ENCODE data around the gene OPRM1. TPM values are rescaled to one million over a fixed set of nuclear protein-coding genes. Genes with fewer than 3 reads are reported as not detected.

Gene OPRM1
- total and polyA plus RNA-seq, 4 experiments from 2014 or later, result not detected

DNA sequence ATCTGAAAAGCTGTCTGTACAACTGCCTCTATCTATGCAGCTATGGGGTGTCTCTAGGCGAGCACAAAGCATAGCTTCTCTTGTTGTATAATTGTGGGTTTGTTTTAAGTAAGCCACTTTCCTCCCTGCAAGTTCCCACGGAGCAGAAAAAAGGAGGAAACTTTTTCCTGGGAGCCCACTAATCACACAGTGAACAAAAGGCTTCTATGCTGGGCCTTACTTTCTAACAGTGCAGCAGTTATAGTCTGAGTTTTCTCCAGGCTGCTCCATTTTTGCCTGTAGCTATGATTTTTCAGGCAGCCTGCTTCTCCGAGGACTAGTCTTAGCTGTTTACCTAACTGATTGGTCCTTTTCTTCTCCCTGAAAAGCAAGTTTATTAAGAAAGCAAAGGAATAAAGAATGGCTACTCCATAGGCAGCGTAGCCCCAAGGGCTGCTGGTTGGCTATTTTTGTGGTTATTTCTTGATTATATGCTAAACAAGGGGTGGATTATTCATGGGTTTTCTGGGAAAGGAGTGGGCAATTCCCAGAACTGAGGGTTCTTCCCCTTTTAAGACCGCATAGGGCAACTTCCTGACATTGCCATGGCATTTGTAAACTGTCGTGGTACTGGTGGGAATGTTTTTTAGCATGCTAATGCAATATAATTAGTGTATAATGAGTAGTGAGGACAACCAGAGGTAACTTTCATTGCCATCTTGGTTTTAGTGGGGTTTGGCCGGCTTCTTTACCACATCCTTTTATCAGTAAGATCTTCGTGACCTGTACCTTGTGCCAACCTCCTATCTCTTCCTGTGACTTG, 84.3 kb downstream of the OPRM1 start:
- peaks cover 0 to 4% (median 0%) of the 10 kb centered on the region in 8 donors for H3K9me3 Mint-ChIP-seq
- no peaks in the 10 kb centered on the region for H3K4me1 Mint-ChIP-seq
- peaks cover 5 to 6% of the 10 kb centered on the region in 2 donors for H3K27me3 Mint-ChIP-seq
- no peaks in the 10 kb centered on the region for H3K4me1 ChIP-seq (ENCODE audit: insufficient read depth, low read length)
- no peaks in the 10 kb centered on the region for H3K36me3 ChIP-seq (ENCODE audit: insufficient read depth, low read length)
- intact Hi-C loops (cut with micrococcal nuclease), result no loop called here
- H3K27ac Mint-ChIP-seq, result no peak overlapping the region
- H3K4me3 Mint-ChIP-seq, result no peak overlapping the region
- POLR2A ChIA-PET (ENCODE audit: partially characterized antibody), result no interaction called here
- H3K36me3 Mint-ChIP-seq, result no peaks in the 10 kb centered on the region
- no peak for DNase-seq
- no peaks in the 10 kb centered on the region for H3K27me3 ChIP-seq (ENCODE audit: insufficient read depth, low read length)
- H3K9me3 ChIP-seq (ENCODE audit: control insufficient read depth in 1 of 2, low read length in 2 of 2), result no peaks in the 10 kb centered on the region
- no peak overlapping the region for H3K27ac ChIP-seq (ENCODE audit: low read depth, low read length)
- CTCF ChIA-PET (ENCODE audit: partially characterized antibody), result no interaction called here
- H3K4me3 ChIP-seq (ENCODE audit: low read length in 2 of 2), result no peak overlapping the region

DNA sequence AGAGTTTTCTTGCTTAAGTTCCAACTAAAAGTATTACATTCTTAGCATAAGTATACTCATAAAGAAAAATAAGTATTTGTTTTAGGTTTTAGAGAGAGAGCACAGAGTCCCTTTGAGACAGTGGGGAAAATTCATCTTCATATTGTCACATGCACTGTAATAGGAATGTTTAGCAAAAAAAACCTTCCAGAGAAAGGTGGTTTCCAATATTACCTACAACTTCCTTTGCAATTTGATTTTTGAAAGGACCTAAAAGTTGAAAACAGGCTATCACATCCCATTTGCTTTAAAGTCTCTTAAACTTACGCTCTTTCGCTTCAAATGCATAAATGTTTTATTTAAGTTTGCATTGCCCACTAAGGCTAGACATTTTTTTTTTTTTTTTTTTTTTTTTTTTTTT, 86.4 kb downstream of the OPRM1 start:
- no peaks in the 10 kb centered on the region for H3K36me3 Mint-ChIP-seq
- H3K4me3 Mint-ChIP-seq, result no peak overlapping the region
- H3K4me3 ChIP-seq (ENCODE audit: low read length in 2 of 2), result no peak overlapping the region
- intact Hi-C loops (cut with micrococcal nuclease), result no loop called here
- DNase-seq, result no peak
- ChIA-PET CTCF (ENCODE audit: partially characterized antibody) (no interaction called here), POLR2A (ENCODE audit: partially characterized antibody) (no interaction called here)
- H3K27ac Mint-ChIP-seq, result no peak overlapping the region
- H3K9me3 Mint-ChIP-seq, result peaks cover 0 to 4% (median 0%) of the 10 kb centered on the region in 8 donors
- no peaks in the 10 kb centered on the region for H3K9me3 ChIP-seq (ENCODE audit: control insufficient read depth in 1 of 2, low read length in 2 of 2)
- H3K4me1 Mint-ChIP-seq, result no peaks in the 10 kb centered on the region
- H3K27me3 Mint-ChIP-seq, result peaks cover 5 to 6% of the 10 kb centered on the region in 2 donors
- no peaks in the 10 kb centered on the region for H3K4me1 ChIP-seq (ENCODE audit: insufficient read depth, low read length)
- H3K27me3 ChIP-seq (ENCODE audit: insufficient read depth, low read length), result no peaks in the 10 kb centered on the region
- no peak overlapping the region for H3K27ac ChIP-seq (ENCODE audit: low read depth, low read length)
- no peaks in the 10 kb centered on the region for H3K36me3 ChIP-seq (ENCODE audit: insufficient read depth, low read length)

DNA sequence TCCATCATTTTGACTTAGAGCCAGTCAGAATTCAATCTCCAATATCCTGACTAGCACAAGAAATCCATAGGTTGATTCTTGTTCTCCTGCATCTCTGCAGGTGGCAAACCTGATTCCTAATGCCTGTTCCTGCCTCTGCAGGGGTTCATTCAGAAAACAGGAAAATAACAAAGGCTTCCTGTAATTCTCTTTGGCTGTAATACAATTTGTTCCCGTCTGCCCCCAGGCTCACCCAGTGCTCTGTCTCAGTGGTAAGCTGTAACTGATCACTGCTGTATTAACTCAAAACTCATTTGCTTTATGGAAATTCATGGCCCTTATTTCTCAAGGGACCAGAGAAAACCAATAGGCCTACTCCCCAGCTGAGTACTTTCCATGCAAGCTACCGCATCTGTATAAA, 88.6 kb downstream of the OPRM1 start:
- DNase-seq, result no peak
- no peak overlapping the region for H3K4me3 Mint-ChIP-seq
- ChIA-PET POLR2A (ENCODE audit: partially characterized antibody) (no interaction called here), CTCF (ENCODE audit: partially characterized antibody) (no interaction called here)
- Histone ChIP-seq H3K4me3 (ENCODE audit: low read length in 2 of 2) (no peak overlapping the region), H3K4me1 (ENCODE audit: insufficient read depth, low read length) (no peaks in the 10 kb centered on the region), H3K27me3 (ENCODE audit: insufficient read depth, low read length) (no peaks in the 10 kb centered on the region), H3K36me3 (ENCODE audit: insufficient read depth, low read length) (no peaks in the 10 kb centered on the region), H3K27ac (ENCODE audit: low read depth, low read length) (no peak overlapping the region), H3K9me3 (ENCODE audit: control insufficient read depth in 1 of 2, low read length in 2 of 2) (no peaks in the 10 kb centered on the region)
- no peaks in the 10 kb centered on the region for H3K36me3 Mint-ChIP-seq
- H3K27ac Mint-ChIP-seq, result peak overlapping the region in 1 of 7 donors; percentile 21
- peaks cover 0 to 2% (median 0%) of the 10 kb centered on the region in 8 donors for H3K9me3 Mint-ChIP-seq
- no peaks in the 10 kb centered on the region for H3K4me1 Mint-ChIP-seq
- intact Hi-C loops (cut with micrococcal nuclease), result no loop called here
- H3K27me3 Mint-ChIP-seq, result peaks cover 0 to 2% of the 10 kb centered on the region in 2 donors

DNA sequence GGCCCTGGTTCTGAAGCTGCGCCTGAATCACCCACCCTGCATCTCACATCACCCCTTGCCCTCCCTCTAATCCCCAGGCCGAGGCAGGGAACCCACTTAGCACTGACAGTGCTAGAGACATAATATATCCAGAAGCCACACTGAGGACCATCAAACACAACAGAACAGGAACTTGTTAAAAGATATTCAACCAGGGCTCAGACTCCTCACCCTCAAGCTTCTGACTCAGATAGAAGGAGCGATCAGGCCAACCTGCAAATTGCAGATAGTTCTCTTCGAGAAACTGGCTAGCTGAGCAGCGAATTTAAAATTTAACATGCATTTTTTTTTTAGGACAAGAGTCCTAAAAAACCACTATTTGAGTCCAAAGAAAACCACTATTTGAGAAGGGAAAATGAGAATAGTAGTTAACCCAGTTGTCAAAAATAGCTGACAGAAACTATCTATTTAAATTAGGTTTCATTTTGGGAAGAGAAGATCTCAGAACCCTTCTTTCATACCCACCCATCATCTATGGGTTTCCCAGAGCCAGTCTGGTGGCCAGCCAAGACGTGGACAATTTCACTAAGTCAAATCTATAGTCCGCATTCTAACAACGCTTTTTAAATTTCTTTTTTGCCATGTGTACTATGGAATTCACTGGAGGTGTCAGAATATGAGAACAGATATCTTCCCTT, 95.6 kb downstream of the OPRM1 start:
- Histone ChIP-seq H3K4me3 (ENCODE audit: low read length in 2 of 2) (no peak overlapping the region), H3K9me3 (ENCODE audit: control insufficient read depth in 1 of 2, low read length in 2 of 2) (no peaks in the 10 kb centered on the region), H3K27ac (ENCODE audit: low read depth, low read length) (no peak overlapping the region), H3K36me3 (ENCODE audit: insufficient read depth, low read length) (no peaks in the 10 kb centered on the region), H3K4me1 (ENCODE audit: insufficient read depth, low read length) (no peaks in the 10 kb centered on the region), H3K27me3 (ENCODE audit: insufficient read depth, low read length) (no peaks in the 10 kb centered on the region)
- no peak overlapping the region for H3K4me3 Mint-ChIP-seq
- CTCF ChIA-PET (ENCODE audit: partially characterized antibody), result no interaction called here
- H3K9me3 Mint-ChIP-seq, result no peaks in the 10 kb centered on the region
- no peak overlapping the region for H3K27ac Mint-ChIP-seq
- no peaks in the 10 kb centered on the region for H3K36me3 Mint-ChIP-seq
- no peaks in the 10 kb centered on the region for H3K4me1 Mint-ChIP-seq
- DNase-seq, result no peak
- intact Hi-C loops (cut with micrococcal nuclease), result no loop called here
- POLR2A ChIA-PET (ENCODE audit: partially characterized antibody), result no interaction called here
- peaks cover 7 to 8% of the 10 kb centered on the region in 2 donors for H3K27me3 Mint-ChIP-seq

DNA sequence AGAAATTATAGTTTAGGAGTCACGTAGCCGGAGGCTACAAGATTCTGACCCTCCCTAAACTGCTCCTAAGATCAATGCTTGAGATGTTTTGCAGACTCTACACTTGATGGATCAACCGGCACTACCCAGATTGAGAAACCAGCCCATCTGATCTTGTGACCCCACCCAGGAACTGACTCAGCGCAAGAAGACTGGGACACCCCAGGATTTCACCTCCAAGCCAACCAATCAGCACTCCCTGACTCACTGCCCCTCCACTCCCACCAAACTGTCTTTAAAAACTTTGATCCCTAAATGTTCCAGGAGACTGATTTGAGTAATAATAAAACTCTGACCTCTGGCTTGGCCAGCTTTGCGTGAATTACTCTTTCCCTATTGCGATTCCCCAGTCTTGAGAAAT, 99.8 kb downstream of the OPRM1 start:
- Histone ChIP-seq H3K27ac (ENCODE audit: low read depth, low read length) (no peak overlapping the region), H3K4me3 (ENCODE audit: low read length in 2 of 2) (no peak overlapping the region), H3K9me3 (ENCODE audit: control insufficient read depth in 1 of 2, low read length in 2 of 2) (no peaks in the 10 kb centered on the region), H3K36me3 (ENCODE audit: insufficient read depth, low read length) (no peaks in the 10 kb centered on the region), H3K4me1 (ENCODE audit: insufficient read depth, low read length) (no peaks in the 10 kb centered on the region), H3K27me3 (ENCODE audit: insufficient read depth, low read length) (no peaks in the 10 kb centered on the region)
- peaks cover 12 to 15% of the 10 kb centered on the region in 2 donors for H3K27me3 Mint-ChIP-seq
- H3K4me3 Mint-ChIP-seq, result no peak overlapping the region
- ChIA-PET POLR2A (ENCODE audit: partially characterized antibody) (no interaction called here), CTCF (ENCODE audit: partially characterized antibody) (no interaction called here)
- no peaks in the 10 kb centered on the region for H3K4me1 Mint-ChIP-seq
- no peak for DNase-seq
- intact Hi-C loops (cut with micrococcal nuclease), result no loop called here
- H3K36me3 Mint-ChIP-seq, result no peaks in the 10 kb centered on the region
- H3K27ac Mint-ChIP-seq, result no peak overlapping the region
- no peaks in the 10 kb centered on the region for H3K9me3 Mint-ChIP-seq

DNA sequence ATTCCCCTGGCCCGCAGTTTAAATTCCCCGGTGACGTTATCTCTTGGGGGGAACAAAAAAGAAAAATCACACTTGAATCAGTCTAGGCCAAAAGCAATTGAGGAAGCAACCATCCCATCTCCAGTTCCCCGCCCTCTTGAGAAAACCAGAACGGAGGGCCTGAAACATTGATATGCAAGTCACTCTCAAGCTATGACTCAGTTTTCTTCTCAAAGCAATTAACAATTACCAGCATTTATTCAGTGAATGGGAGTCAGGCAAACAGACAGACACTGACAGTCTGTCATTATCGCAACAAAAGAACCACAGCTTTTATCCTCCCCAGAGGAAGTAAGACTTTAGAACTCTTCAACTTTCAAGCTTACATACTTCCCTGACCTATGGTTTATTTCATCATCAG, 100.9 kb downstream of the OPRM1 start:
- intact Hi-C loops (cut with micrococcal nuclease), result no loop called here
- H3K4me3 Mint-ChIP-seq, result no peak overlapping the region
- H3K27me3 Mint-ChIP-seq, result peaks cover 10 to 14% of the 10 kb centered on the region in 2 donors
- H3K9me3 ChIP-seq (ENCODE audit: control insufficient read depth in 1 of 2, low read length in 2 of 2), result no peaks in the 10 kb centered on the region
- H3K27ac ChIP-seq (ENCODE audit: low read depth, low read length), result no peak overlapping the region
- no peaks in the 10 kb centered on the region for H3K4me1 Mint-ChIP-seq
- H3K4me1 ChIP-seq (ENCODE audit: insufficient read depth, low read length), result no peaks in the 10 kb centered on the region
- H3K36me3 Mint-ChIP-seq, result no peaks in the 10 kb centered on the region
- DNase-seq, result no peak
- H3K27me3 ChIP-seq (ENCODE audit: insufficient read depth, low read length), result no peaks in the 10 kb centered on the region
- no peaks in the 10 kb centered on the region for H3K36me3 ChIP-seq (ENCODE audit: insufficient read depth, low read length)
- CTCF ChIA-PET (ENCODE audit: partially characterized antibody), result no interaction called here
- H3K4me3 ChIP-seq (ENCODE audit: low read length in 2 of 2), result no peak overlapping the region
- no peak overlapping the region for H3K27ac Mint-ChIP-seq
- H3K9me3 Mint-ChIP-seq, result no peaks in the 10 kb centered on the region
- POLR2A ChIA-PET (ENCODE audit: partially characterized antibody), result no interaction called here

DNA sequence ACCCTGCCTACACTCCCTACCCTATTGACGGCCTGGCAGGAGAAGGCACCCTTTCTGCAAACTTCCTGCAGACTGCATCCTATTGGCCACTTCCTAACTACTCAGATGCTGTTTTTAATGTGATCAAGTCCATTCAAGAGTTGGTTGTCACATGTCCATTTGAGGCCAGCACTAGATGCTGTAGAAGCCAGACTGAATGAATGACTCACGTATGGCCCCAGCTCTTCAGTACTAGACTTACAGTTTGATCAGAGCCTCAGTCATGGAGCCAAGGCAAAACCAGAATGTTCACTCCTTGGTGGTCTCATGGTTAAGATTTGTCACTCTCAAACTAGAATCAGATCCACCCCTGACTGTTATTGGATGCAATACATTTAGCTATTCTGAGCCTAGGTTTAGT, 101.7 kb downstream of the OPRM1 start:
- Histone ChIP-seq H3K27me3 (ENCODE audit: insufficient read depth, low read length) (no peaks in the 10 kb centered on the region), H3K9me3 (ENCODE audit: control insufficient read depth in 1 of 2, low read length in 2 of 2) (no peaks in the 10 kb centered on the region), H3K4me1 (ENCODE audit: insufficient read depth, low read length) (no peaks in the 10 kb centered on the region), H3K27ac (ENCODE audit: low read depth, low read length) (no peak overlapping the region), H3K36me3 (ENCODE audit: insufficient read depth, low read length) (no peaks in the 10 kb centered on the region), H3K4me3 (ENCODE audit: low read length in 2 of 2) (no peak overlapping the region)
- Mint-ChIP-seq H3K27ac (no peak overlapping the region), H3K36me3 (no peaks in the 10 kb centered on the region), H3K4me1 (no peaks in the 10 kb centered on the region), H3K9me3 (no peaks in the 10 kb centered on the region), H3K4me3 (no peak overlapping the region), H3K27me3 (peaks cover 11 to 17% of the 10 kb centered on the region in 2 donors)
- intact Hi-C loops (cut with micrococcal nuclease), result no loop called here
- ChIA-PET POLR2A (ENCODE audit: partially characterized antibody) (no interaction called here), CTCF (ENCODE audit: partially characterized antibody) (interaction anchor here (1.6 kb wide), 1 partner anchor 137 kb away, joined by 3 read pairs; no protein-coding TSS in a partner anchor)
- no peak for DNase-seq

Data from CD4-positive, alpha-beta memory T cell (primary cell).